NB4 (cell line): ENCODE results near the gene ALG2.

Experiments used
- CTCF ChIP-seq: IDR thresholded peaks from one replicate; pipeline ENCODE4 v1.5.1; 2012; ENCODE audit warnings: low read depth, low read length
- MAX ChIP-seq: IDR thresholded peaks from 2 replicates; pipeline ENCODE4 v1.6.1; 2011; ENCODE audit warnings: low read depth, low read length
- MYC ChIP-seq: IDR thresholded peaks from 2 replicates; pipeline ENCODE4 v1.6.1; 2011; ENCODE audit warnings: low read depth, low read length
- POLR2A ChIP-seq: IDR thresholded peaks from 2 replicates; pipeline ENCODE4 v1.6.1; 2011; ENCODE audit warnings: mild to moderate bottlenecking; ENCODE audit not compliant: insufficient read length; ENCODE audit errors: extremely low read depth

- TF ChIP-seq MAX (no peak), CTCF (no peak), POLR2A (no peak), MYC (peak; percentile 28)
Measured at GRCh38 chr9:99221266-99221620, 499 bp downstream of the ALG2 start.
